Testis (tissue), 3 donors: ENCODE data around the gene OTOF. TPM values are rescaled to one million over a fixed set of nuclear protein-coding genes. Genes with fewer than 3 reads are reported as not detected.

Experiments used
- DNase-seq: peaks from one replicate; pipeline ENCODE4 v3.0.0-alpha.2; 2019
- H3K27ac ChIP-seq, 2 donors: fragments of 200-600 bp; sonication (generic); one replicate each; pipeline ENCODE4 v1.5.1; 2019
- H3K27me3 ChIP-seq: fragments of 200-600 bp; sonication (generic); one replicate; pipeline ENCODE4 v1.5.1; 2019
- H3K36me3 ChIP-seq: fragments of 200-600 bp; sonication (generic); one replicate; pipeline ENCODE4 v1.5.1; 2017; ENCODE audit warnings: low read depth; ENCODE audit errors: missing control alignments
- H3K4me1 ChIP-seq: fragments of 200-600 bp; sonication (generic); one replicate; pipeline ENCODE4 v1.5.1; 2019
- H3K4me3 ChIP-seq, 2 donors: fragments of 200-600 bp; sonication (generic); one replicate each; pipeline ENCODE4 v1.5.1; 2017 to 2019
- H3K9me3 ChIP-seq: fragments of 200-600 bp; sonication (generic); one replicate; pipeline ENCODE4 v1.5.1; 2017
- POLR2A ChIP-seq: fragments of 450-650 bp; IDR thresholded peaks from one replicate; pipeline ENCODE4 v1.6.1; 2017; ENCODE audit warnings: antibody characterized with exemption, mild to moderate bottlenecking, moderate library complexity
- WGBS, 2 donors: methylation state at CpG; one replicate each; pipeline ENCODE4 v1.1.5; 2018; 5-methylcytosine and 5-hydroxymethylcytosine counted together
- intact Hi-C: fragments of 100-400 bp; cut with DNase I; formaldehyde crosslinking; loops from one replicate; pipeline ENCODE4 v1.15.1; 2023; ENCODE audit warnings: low total_unique reads
- polyA plus RNA-seq: library from polyadenylated mRNA; stranded (reverse); fragments of 350-450 nt; fragmentation: Illumina TruSeq; extraction: RNeasy Lipid Tissue Mini Kit (QIAGEN cat#74804); gene quantifications from one replicate; pipeline ENCODE4 v1.2.3, GENCODE V29; 2014; ENCODE audit warnings: low read depth, low replicate concordance; ENCODE audit not compliant: insufficient read depth
- total RNA-seq, 2 donors: library from RNA; depleted of rRNA; stranded (reverse); fragments of >200 nt; gene quantifications; one replicate each; pipeline ENCODE4 v1.2.3, GENCODE V29; 2016
- TF ChIP-seq, protein P1 (sequence below), 3 experiments: fragments of 450-650 bp in 2 of 3; fragments of 200-600 bp in 1 of 3; sonication (generic) in 1 of 3; IDR thresholded peaks; one replicate each; pipeline ENCODE4 v1.5.1; 2016 to 2019; ENCODE audit warnings: antibody characterized with exemption in 3 of 3, mild to moderate bottlenecking in 2 of 3, moderate library complexity in 1 of 3

The OTOF gene
- total and polyA plus RNA-seq, 3 donors from 2014 or later: 1.6 to 2.2 (median 1.7) TPM

DNA sequence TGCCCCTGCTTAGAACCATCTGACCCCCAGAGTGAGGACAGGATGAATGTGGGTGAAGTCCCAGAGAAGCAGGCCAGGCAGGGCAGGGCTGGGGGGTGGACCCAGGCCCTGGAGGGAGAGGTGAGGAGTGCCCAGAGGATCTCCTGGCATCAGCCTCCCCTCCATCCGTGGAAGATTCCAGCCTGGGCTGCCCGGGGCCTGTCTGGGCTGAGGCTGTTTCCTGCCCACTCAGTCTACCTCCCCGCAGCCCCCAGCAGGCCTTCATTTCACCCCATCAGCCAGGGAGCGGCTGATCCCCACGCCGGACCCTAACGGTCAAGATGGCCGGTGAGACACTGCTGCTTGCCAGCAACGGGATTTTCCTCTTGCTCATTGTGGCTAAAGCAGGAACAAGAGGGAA is 35.3 kb upstream of the OTOF start:
- Histone ChIP-seq H3K36me3 (no peaks in the 10 kb centered on the region), H3K27ac (no peak overlapping the region), H3K4me1 (no peaks in the 10 kb centered on the region), H3K4me3 (no peak overlapping the region), H3K9me3 (no peaks in the 10 kb centered on the region), H3K27me3 (no peaks in the 10 kb centered on the region)
- TF ChIP-seq POLR2A: no peak
- TF ChIP-seq, protein P1, sequence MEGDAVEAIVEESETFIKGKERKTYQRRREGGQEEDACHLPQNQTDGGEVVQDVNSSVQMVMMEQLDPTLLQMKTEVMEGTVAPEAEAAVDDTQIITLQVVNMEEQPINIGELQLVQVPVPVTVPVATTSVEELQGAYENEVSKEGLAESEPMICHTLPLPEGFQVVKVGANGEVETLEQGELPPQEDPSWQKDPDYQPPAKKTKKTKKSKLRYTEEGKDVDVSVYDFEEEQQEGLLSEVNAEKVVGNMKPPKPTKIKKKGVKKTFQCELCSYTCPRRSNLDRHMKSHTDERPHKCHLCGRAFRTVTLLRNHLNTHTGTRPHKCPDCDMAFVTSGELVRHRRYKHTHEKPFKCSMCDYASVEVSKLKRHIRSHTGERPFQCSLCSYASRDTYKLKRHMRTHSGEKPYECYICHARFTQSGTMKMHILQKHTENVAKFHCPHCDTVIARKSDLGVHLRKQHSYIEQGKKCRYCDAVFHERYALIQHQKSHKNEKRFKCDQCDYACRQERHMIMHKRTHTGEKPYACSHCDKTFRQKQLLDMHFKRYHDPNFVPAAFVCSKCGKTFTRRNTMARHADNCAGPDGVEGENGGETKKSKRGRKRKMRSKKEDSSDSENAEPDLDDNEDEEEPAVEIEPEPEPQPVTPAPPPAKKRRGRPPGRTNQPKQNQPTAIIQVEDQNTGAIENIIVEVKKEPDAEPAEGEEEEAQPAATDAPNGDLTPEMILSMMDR (IDR thresholded peaks at IDR 0.05): no peak
- DNase-seq: no peak
- 93 to 94% methylated on average over 9 of the region's 9 CpGs for WGBS, 2 donors
- intact Hi-C loops: no loop called here

DNA sequence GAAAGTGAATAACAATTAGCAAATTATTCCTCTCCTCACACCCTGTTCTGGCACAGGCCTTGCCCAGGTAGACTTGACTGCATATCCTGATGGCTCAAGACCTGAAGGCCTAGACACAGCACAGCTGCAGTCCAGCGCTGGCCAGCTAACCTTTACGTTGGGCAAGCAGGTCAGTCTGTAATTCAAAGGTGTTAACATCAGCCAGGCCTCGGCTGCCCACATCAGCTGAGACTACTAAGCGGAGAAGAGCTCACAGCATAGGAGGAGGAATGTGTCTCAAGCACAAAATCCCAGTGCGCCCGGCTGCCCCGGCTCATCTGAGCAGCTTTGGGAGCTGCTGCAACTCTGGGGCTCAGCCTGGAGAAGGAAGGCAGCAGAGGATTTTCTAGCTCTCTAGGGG is 33.5 kb upstream of the OTOF start:
- Histone ChIP-seq H3K9me3 (no peaks in the 10 kb centered on the region), H3K36me3 (no peaks in the 10 kb centered on the region), H3K4me1 (no peaks in the 10 kb centered on the region), H3K27ac (no peak overlapping the region), H3K27me3 (no peaks in the 10 kb centered on the region), H3K4me3 (no peak overlapping the region)
- TF ChIP-seq, protein P1 (IDR thresholded peaks at IDR 0.05): no peak
- no peak for TF ChIP-seq POLR2A
- intact Hi-C loops: no loop called here
- no peak for DNase-seq
- 94 to 96% methylated on average over 3 to 7 of the region's 7 CpGs for WGBS, 2 donors

DNA sequence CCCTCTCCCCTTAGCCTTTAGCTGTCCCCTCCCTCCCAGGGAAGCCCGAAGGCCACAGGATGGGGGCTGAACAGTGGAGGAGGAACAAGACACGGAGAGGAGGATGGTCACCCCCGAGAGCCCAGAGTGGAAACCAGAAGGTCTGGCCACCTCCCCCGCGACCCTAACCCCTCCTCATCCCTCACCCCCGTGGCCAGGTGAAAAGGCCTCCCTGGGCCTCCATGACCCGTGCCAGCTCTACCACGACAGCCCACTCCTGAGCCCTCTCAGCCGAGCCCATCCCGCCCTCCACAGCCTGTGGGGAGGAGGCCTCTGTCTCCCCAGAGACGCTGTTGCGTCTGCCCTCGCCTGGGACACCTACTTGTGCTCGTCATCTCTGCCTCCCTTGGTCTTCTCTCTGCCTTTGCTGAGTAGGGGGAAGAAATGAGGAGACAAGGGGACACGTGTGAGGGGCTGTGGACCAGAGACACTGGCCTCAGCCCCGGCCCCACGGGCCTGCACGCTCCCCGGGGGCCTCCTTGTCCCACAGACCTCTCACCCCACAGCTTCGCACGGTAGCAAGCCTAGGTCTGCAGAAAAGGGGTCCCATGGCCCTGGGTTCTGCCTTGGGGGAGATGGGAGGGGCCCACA is 32.5 kb upstream of the OTOF start:
- no peaks in the 10 kb centered on the region for H3K27me3 ChIP-seq
- intact Hi-C loops: no loop called here
- DNase-seq: no peak
- 86 to 90% methylated on average over 21 of the region's 21 CpGs for WGBS, 2 donors
- no peaks in the 10 kb centered on the region for H3K36me3 ChIP-seq
- TF ChIP-seq, protein P1 (IDR thresholded peaks at IDR 0.05): no peak
- TF ChIP-seq POLR2A: no peak
- H3K4me1 ChIP-seq: no peaks in the 10 kb centered on the region
- H3K4me3 ChIP-seq: no peak overlapping the region
- H3K27ac ChIP-seq: no peak overlapping the region
- no peaks in the 10 kb centered on the region for H3K9me3 ChIP-seq

DNA sequence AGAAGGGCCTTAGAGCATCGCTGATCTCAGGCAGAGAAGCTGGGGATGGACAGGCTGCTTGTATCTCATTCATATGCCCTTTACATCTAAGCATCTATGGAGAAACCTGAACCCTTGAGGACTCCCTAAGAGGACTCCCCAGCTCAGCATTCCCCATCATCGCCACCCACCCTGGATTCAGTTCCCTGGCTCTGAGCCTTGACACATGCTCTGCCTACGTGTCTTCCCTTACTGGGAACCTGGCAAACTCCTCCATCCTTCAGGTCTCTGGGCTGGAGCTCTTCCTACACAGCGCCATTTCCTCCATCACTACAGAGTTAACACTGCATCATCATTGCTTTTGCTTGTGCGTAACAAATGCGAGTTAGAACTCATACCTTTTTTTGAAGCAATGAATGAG is 31.2 kb upstream of the OTOF start:
- DNase-seq: no peak
- intact Hi-C loops: no loop called here
- 91 to 94% methylated on average over 6 of the region's 6 CpGs for WGBS, 2 donors
- Histone ChIP-seq H3K27ac (no peak overlapping the region), H3K36me3 (no peaks in the 10 kb centered on the region), H3K4me1 (no peaks in the 10 kb centered on the region), H3K9me3 (no peaks in the 10 kb centered on the region), H3K27me3 (no peaks in the 10 kb centered on the region), H3K4me3 (no peak overlapping the region)
- TF ChIP-seq, protein P1 (IDR thresholded peaks at IDR 0.05): no peak
- no peak for TF ChIP-seq POLR2A

DNA sequence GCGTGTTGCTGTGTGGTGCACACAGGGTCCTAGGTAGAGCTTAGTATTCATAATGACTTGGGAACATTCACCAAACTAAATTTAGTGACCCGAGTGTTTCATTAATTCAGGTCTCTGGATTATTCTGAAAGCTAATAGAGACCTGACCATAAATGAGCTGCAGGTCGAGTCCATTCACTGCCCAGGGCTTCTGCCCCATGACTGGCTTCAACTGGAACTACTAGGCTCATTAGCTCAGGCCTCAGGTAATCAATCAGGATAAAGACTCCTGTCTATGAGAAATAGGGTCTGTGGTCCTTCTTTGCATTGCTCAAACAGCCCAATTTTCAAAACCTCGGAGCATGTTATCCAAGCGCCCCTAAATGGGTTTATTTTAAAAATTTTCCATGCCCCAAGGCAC is 30.0 kb upstream of the OTOF start:
- no peak for DNase-seq
- H3K36me3 ChIP-seq: no peaks in the 10 kb centered on the region
- H3K9me3 ChIP-seq: no peaks in the 10 kb centered on the region
- TF ChIP-seq POLR2A: no peak
- TF ChIP-seq, protein P1 (IDR thresholded peaks at IDR 0.05): no peak
- intact Hi-C loops: no loop called here
- WGBS, 2 donors: 90 to 93% methylated on average over 5 of the region's 5 CpGs
- no peak overlapping the region for H3K4me3 ChIP-seq
- H3K27ac ChIP-seq: no peak overlapping the region
- H3K27me3 ChIP-seq: no peaks in the 10 kb centered on the region
- H3K4me1 ChIP-seq: peaks cover 5% of the 10 kb centered on the region
